DMS153 treated with DMSO at 0.1 percent for 48 hours (cell line): ENCODE data around the gene KIAA0232.
"Not testable (repeated sequence)": the region's sequence is repeated elsewhere in the genome, so short reads cannot be mapped to it uniquely, and the experiment has no call there.

Experiments used
- DNase-seq: peaks from one replicate; lab custom pipeline; 2025; ENCODE audit not compliant: unreplicated experiment; lab: John Stamatoyannopoulos, UW

The KIAA0232 gene

DNA sequence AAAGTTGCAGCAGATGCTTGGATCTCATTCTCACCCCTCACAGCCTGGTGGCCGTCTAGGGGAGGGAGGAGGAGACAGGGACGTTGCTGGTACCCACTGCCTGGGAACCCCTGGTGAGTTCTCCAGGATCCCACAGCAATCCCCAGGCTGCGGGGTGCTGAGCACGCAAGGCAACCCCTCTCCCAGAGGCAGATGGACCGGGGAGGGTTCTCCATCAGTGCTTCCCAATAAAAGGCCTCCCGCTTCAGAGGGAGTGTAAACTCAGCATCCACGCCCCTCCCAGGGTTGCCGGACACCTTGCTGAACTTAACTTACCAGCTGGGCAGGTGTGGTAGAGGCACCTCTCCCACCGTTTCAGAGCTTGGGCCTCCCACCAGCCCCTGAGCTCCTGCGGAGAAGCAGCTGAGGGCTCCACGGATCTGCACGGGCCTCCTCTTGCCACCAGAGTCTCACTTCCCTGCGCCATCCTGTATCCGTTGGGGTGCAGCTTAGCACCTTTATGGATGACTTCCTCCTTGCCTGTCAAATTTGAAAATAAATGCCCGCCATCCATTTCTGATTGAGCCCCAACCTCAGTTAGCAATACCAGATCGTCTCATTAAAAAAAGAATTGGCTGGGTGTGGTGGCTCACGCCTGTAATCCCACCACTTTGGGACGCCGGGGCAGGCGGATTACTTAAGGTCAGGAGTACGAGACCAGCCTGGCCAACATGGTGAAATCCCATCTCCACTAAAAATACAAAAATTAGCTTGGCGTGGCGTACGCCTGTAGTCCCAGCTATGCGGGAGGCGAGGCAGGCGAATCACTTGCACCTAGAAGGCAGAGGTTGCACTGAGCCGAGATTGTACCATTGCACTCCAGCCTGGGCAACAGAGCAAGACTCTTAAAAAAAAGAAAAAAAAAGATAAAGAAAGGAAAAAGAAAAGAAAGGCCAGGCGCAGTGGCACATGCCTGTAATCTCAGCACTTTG is 112.3 kb downstream of the KIAA0232 start:
- no peak for DNase-seq

GRCh38 chr4:6896035-6896434 is 113.5 kb downstream of the KIAA0232 start:
- DNase-seq, result no peak

DNA sequence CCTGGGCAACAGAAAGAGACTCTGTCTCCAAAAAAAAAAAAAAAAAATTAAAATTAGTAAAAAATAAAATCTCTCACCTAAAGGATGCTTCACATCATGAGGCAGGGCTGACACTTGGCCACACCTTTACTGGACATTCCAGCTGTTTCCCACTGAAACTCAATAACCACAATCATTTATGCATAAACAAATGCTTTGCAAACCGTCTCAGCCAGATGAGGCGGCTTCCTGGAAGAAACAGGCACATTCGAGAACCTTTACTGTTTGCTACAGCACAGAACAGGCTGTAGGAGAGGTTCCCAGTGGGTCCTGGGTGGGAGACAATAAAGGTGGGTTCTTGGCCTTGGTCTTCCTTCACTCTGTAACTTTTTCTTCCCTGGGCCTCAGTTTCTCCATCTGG is 116.2 kb downstream of the KIAA0232 start:
- DNase-seq, result no peak

DNA sequence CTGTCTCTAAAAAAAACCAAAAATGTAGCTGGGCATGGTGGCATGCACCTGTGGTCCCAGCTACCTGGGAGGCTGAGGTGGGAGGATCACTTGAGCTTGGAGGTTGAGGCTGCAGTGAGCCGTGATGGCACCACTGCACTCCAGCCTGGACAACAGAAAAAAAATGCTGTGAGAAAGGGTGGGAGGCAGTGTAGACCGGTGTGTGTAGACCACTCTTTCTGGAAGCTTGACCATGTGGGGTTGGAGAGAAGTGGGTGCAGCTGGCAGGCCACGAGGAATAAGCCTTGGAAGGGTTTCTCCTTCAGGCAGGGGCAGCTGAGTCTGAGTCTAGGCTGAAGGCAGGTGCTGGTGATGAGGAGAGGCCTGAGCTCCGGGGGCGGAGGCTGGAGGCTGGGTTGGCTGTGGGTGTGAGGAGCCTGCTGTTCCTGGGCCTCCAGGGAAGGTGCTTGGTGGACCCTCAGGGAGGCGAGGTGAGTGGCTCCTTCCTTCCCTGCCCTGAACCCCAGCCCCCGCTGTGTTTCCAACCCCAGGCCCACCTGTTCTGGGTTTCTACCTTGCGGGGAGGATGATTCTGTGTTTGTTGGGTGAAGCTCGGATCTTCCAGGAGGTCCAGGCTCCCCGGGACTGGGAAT is 117.8 kb downstream of the KIAA0232 start:
- DNase-seq, result no peak

DNA sequence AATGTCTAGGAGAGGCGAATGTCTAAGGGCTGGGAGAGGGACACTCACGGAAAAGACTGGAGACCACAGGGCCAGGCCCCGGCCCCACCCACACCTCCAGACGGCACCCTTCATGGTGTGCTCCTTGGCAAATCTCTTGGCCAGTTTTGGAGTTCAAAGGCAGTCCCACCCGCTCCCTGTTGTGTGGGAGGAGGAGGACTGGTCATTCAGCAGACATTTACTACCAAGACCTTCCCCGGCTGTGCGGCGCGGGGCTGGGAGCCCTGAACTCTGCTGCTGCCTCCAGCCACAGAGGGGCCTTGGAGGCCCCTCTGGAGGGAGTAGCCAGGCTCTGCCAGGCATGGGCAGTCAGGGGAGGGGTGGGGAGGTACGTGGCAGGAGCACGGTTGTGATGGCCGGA is 118.4 kb downstream of the KIAA0232 start:
- no peak for DNase-seq

- DNase-seq, result no peak
These were observed 119.3 kb downstream of the KIAA0232 start for GRCh38 chr4:6901669-6902317.

DNA sequence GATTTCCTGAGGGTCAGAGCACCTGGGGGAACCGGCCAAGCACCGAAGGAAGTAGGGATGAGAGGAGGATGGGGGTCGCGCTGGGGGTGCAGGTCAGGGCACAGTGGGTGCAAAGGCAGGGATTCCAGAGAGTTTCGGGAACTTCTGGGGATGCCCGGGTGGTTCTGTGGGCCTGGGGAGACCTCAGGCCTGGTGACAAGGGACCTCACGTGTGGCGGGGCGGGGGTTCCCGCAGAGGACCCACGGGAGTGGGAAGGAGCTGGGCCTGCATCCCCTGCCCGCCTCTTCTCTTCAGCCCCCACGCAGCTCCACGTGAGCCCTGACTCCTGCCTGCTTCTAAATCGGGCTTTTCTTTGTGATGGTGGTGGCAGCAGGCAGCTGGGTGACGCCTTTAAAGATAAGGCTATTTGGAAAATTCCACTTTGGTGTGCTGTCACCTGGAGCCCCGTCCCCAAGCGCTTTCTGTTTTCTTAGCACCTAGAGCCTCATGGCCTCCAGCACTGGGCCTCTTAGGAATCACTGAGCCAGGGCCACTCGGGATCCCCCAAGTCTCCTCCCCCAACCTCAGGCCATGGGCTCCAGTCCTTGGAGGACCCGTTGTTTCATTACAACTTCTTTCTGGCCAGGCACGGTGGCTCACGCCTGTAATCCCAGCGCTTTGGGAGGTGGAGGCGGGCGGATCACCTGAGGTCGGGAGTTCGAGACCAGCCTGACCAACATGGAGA is 120.0 kb downstream of the KIAA0232 start:
- DNase-seq, result no peak

- DNase-seq, result no peak
These were observed 123.3 kb downstream of the KIAA0232 start for GRCh38 chr4:6905516-6906445.

DNA sequence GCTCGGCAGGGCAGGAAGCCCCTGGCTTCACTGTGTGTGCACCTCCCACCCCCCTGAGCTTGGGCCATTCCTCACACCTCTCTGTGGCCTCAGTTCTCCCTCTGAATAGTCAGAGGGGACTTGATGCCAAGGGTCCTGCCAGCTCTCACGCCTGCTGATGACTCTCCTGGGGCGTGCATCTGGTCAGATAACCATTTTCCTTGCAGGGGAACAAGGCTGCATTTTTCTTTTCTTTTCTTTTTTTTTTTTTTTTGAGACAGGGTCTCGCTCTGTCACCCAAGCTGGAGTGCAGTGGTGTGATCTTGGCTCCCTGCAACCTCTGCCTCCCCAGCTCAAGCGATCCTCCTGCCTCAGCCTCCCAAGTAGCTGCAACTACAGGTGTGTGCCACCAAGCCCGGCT is 124.0 kb downstream of the KIAA0232 start:
- DNase-seq, result not testable (repeated sequence)

DNA sequence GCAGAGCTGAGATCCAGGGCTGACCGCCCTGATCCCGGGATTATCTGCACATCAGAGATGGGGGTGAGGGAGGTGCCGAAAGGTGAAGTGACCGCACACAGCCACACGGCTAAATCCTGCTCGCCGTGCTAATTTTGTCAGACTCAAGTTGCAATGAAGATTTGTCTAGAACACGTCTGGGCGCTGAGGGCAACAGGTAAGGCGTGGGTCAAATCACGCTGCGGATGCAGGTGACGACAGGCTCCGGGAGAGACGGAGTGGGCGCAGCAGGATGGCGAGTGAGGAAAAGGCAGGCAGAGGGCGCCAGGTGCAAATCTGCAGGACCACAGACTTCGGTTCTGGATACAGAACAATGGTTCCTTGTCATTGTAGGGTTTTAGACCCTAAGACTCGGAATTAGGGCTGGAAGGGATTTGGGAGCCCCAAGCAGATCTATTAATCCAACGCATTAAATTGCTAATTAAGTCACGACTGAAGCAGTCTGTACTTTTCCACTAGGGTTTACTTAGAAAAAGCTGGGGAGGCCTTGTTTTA is 125.2 kb downstream of the KIAA0232 start:
- DNase-seq, result no peak

DNA sequence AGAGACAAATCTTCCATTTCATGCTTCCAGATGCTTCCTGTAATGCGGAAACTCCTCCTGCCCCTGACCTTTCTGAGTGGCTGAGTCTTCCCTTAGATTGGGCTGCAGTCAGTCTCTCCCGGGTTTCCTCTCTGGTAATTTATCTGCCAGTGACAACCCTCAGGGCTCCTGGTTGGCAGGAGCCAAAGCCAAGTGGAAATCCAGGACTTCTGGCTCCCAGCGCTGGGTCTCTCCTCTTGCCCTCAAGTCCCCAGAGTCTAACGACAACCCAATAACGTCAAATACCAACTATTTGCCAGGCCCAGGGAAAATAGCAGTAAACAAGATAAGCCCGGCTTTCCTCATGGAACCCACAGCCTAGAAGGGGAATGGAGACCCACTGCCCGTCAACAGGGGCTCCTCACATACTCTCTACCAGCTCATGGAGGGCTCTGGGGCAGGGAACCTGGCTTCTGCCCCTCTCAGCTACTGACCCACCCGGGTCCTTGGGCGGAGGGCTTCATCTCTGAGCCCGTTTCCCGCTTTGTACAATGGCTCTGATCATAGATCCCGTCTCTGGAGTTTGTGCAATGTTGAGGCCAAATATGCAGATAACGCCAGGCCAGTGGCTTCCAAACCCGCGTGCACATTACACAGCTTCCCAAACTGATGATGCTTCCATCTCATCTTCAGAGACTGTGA is 126.0 kb downstream of the KIAA0232 start:
- no peak for DNase-seq

- peak; percentile 9 for DNase-seq
These were observed 126.8 kb downstream of the KIAA0232 start, which contains the start of gene TBC1D14 for GRCh38 chr4:6909113-6909969. Gene TBC1D14 (plus strand): TSS chr4:6909826. CDS start chr4:6923390, 13,564 bp downstream.

DNA sequence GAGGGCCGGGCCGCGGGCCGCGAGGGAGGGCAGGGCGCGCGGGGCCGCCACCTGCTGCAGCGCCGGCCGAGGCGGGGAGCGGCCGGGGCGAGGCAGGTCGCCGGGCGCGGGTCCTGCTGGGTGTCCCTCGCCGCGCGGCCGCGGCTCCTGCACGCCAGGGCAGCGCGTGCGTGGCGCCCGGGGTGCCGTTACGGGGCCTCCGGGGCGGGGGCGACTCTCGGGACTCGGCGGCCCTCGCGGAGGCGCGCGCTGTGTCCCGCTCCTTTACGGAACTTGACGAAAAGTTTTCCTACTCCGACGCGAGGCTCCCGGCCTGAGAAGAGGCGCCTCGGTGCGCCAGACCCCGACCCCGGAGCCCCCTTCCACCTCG is 127.4 kb downstream of the KIAA0232 start:
- DNase-seq, result no peak

- no peak for DNase-seq
These were observed 127.9 kb downstream of the KIAA0232 start for GRCh38 chr4:6910340-6910959.

GRCh38 chr4:6910960-6911874 is 128.7 kb downstream of the KIAA0232 start:
- no peak for DNase-seq

GRCh38 chr4:6911917-6912316 is 129.4 kb downstream of the KIAA0232 start:
- DNase-seq, result not testable (repeated sequence)

- DNase-seq, result no peak
These were observed 129.9 kb downstream of the KIAA0232 start for GRCh38 chr4:6912441-6912840.
